Skeletal muscle tissue (tissue), 4 donors: ENCODE measurements around the gene ENTPD8. TPM values are rescaled to one million over a fixed set of nuclear protein-coding genes. Genes with fewer than 3 reads are reported as not detected.
"Not testable (repeated sequence)": the region's sequence is repeated elsewhere in the genome, so short reads cannot be mapped to it uniquely, and the experiment has no call there.

Experiments
- H3K27ac ChIP-seq: one replicate; pipeline ENCODE4 v1.7.0; 2013; ENCODE audit warnings: mild to moderate bottlenecking, low read depth, low read length, inconsistent platforms
- H3K27me3 ChIP-seq, 3 donors: one replicate each; pipeline ENCODE4 v1.7.0; 2013; ENCODE audit warnings: low read length in 3 of 3; ENCODE audit not compliant: control insufficient read depth in 3 of 3, insufficient read depth in 3 of 3
- H3K36me3 ChIP-seq, 3 donors: one replicate each; pipeline ENCODE4 v1.7.0; 2013; ENCODE audit warnings: low read length in 3 of 3; ENCODE audit not compliant: control insufficient read depth in 3 of 3, insufficient read depth in 3 of 3
- H3K4me1 ChIP-seq, 3 donors: one replicate each; pipeline ENCODE4 v1.7.0; 2013; ENCODE audit warnings: low read length in 3 of 3, mild to moderate bottlenecking in 3 of 3; ENCODE audit not compliant: control insufficient read depth in 3 of 3, insufficient read depth in 3 of 3
- H3K4me3 ChIP-seq, 3 donors: one replicate each; pipeline ENCODE4 v1.7.0; 2013; ENCODE audit warnings: low read length in 3 of 3
- H3K9ac ChIP-seq, 3 donors: one replicate each; pipeline ENCODE4 v1.7.0; 2013; ENCODE audit warnings: low read length in 3 of 3, mild to moderate bottlenecking in 3 of 3, moderate library complexity in 2 of 3, low read depth in 1 of 3
- H3K9me3 ChIP-seq, 3 donors: one replicate each; pipeline ENCODE4 v1.7.0; 2013; ENCODE audit warnings: low read length in 3 of 3; ENCODE audit not compliant: control insufficient read depth in 3 of 3
- total RNA-seq: library from RNA; depleted of rRNA; stranded (reverse); fragments of >200 nt; gene quantifications from one replicate; pipeline ENCODE4 v1.2.3, GENCODE V29; 2014
- donor health status: Osteomylitis.

ENTPD8 gene
- total RNA-seq, 1 donor from 2014 or later, result not detected

DNA sequence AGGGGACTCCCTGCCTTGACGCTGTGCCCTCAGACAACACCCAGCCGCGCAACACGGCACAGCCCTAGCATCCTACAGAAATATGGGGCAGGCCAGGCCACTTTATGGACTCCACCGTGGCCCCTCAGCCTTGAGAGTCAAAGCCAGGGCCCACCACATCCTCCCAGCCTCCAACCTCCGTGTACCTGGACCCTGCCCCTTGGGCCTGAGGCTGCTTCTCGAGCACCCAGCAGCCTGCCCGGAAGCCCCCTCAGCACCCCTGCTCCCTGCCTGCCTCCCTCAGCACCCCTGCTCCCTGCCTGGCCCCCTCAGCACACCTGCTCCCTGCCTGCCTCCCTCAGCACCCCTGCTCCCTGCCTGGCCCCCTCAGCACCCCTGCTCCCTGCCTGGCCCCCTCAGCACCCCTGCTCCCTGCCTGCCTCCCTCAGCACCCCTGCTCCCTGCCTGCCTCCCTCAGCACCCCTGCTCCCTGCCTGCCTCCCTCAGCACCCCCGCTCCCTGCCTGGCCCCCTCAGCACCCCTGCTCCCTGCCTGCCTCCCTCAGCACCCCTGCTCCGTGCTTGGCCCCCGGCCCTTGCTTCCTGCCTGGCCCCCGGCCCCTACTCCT is 54.5 kb downstream of the ENTPD8 start:
- not testable (repeated sequence) for H3K9me3 ChIP-seq, H3K4me3 ChIP-seq, H3K27me3 ChIP-seq, H3K36me3 ChIP-seq, H3K9ac ChIP-seq, H3K27ac ChIP-seq
- H3K4me1 ChIP-seq, result peaks cover 3 to 18% (median 9%) of the 10 kb centered on the region in 3 donors

DNA sequence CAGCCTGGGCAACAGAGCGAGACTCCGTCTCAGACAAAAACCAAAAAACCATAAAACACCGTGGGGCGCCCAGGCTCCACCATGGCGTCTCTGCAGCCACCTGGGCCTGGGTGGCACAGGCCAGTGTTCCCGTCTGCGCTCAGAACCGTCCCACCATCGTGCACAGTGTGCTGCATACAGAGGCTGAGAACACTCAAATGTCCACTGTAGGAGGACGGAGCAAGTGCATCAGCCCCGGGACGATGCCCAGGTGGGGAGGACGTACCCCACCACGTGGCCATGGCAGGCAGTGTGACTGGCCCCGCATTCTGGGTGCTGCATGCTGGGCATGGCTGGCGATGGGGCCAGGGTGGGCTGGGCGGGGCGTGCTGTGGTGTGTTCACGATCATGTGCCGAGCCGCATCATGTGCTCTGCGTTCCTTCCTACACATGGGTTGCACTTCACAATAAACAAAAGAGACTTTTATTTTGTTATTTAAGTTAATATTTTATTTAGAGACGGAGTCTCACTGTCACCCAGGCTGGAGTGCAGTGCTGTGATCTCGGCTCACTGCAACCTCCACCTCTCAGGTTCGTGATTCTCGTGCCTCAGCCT is 56.0 kb downstream of the ENTPD8 start:
- no peak overlapping the region for H3K4me3 ChIP-seq
- no peak overlapping the region for H3K27ac ChIP-seq
- no peaks in the 10 kb centered on the region for H3K9me3 ChIP-seq
- peaks cover 0 to 4% (median 0%) of the 10 kb centered on the region in 3 donors for H3K36me3 ChIP-seq
- H3K4me1 ChIP-seq, result peaks cover 0 to 11% (median 0%) of the 10 kb centered on the region in 3 donors
- H3K27me3 ChIP-seq, result no peaks in the 10 kb centered on the region
- H3K9ac ChIP-seq, result no peak overlapping the region

Other genes starting within 250 kb of the ENTPD8 start
- gene TPRN, start 240.6 kb downstream of the ENTPD8 start, total RNA-seq, result 2.6 TPM
- gene TMEM203, start 235.7 kb downstream of the ENTPD8 start, total RNA-seq, result 32.9 TPM
- gene NDOR1, start 235.7 kb downstream of the ENTPD8 start, total RNA-seq, result 4.7 TPM
- not detected for gene RNF208, start 219.1 kb downstream of the ENTPD8 start, total RNA-seq
- gene CYSRT1, start 216.2 kb downstream of the ENTPD8 start, total RNA-seq, result not detected
- not detected for gene RNF224, start 213.9 kb downstream of the ENTPD8 start, total RNA-seq
- not detected for gene SLC34A3, start 210.5 kb downstream of the ENTPD8 start, total RNA-seq
- gene TUBB4B, start 200.1 kb downstream of the ENTPD8 start, total RNA-seq, result 97.1 TPM
- not detected for gene STPG3, start 190.1 kb downstream of the ENTPD8 start, total RNA-seq
- 33.9 TPM for gene NELFB, start 186.0 kb downstream of the ENTPD8 start, total RNA-seq
- gene TOR4A, start 163.6 kb downstream of the ENTPD8 start, total RNA-seq, result 2.1 TPM
- gene NRARP, start 139.1 kb downstream of the ENTPD8 start, total RNA-seq, result 2.1 TPM
- gene EXD3, start 18.2 kb downstream of the ENTPD8 start, total RNA-seq, result 8.4 TPM
- gene NOXA1, start 18.0 kb downstream of the ENTPD8 start, total RNA-seq, result 0.52 TPM
- 4.2 TPM for gene NSMF, start 18.0 kb upstream of the ENTPD8 start, total RNA-seq
- 1.0 TPM for gene PNPLA7, start 109.0 kb upstream of the ENTPD8 start, total RNA-seq
- gene MRPL41, start 110.5 kb upstream of the ENTPD8 start, total RNA-seq, result 32.9 TPM
- gene DPH7, start 137.6 kb upstream of the ENTPD8 start, total RNA-seq, result 13.0 TPM
- gene ZMYND19, start 149.2 kb upstream of the ENTPD8 start, total RNA-seq, result 13.0 TPM
- gene ARRDC1, start 164.3 kb upstream of the ENTPD8 start, total RNA-seq, result 14.6 TPM
- gene EHMT1, start 177.6 kb upstream of the ENTPD8 start, total RNA-seq, result 43.3 TPM